ENCODE data around the gene TMEM205. TPM values are rescaled to one million over a fixed set of nuclear protein-coding genes. Genes with fewer than 3 reads are reported as not detected.
"Not testable (repeated sequence)": the region's sequence is repeated elsewhere in the genome, so short reads cannot be mapped to it uniquely, and the experiment has no call there.

Gene TMEM205
- total RNA-seq, 1 experiment from 2014 or later = 74.7 TPM

DNA sequence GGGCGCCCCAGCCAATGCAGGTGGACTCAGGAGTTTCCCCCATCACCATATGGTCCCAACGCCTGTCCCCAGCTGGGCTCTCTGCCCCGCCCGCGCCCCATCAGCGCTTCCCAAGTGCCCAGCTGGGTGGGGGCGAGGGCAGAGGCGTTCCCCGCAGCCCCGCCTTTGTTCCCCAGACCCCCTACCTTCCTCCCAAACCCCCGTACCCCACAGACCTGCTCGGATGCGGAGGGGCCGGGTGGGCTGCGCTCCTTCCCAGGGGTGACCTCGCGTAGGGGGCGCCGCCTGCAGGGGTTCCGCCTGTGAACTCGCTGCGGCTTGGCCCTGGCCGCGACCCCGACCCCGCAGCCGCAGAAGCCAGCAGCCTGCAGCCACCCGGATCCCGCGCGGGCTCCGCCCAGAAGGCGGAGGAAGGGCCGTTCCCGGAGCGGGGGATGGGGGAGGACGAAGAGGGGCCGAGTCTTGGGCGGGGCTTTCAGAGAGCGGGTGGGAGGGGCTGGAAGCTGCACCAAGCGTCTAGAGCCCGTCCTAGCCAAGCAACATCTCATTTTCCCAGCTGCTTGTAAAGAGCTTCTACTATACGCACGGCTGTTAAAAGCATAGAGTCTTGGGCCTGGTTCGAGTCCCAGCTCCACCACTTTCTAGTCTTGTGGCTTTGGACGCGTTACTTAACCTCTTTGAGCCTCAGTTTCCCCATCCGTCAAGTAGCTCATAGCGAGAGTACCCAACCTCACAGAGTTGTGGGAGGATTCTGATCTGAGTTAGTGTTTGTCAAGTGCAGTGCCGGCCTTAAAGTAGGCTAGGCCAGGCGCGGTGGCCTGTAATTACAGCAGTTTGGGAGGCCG, 6.6 kb downstream of the TMEM205 start, which contains the start of gene RAB3D:
RAB3D (minus strand) TSS at position 404 of the 845 bp plus-strand sequence. CDS start 2,258 bp downstream, outside the sequence.
- DNase-seq (ENCODE audit: low spot score) = no peak

DNA sequence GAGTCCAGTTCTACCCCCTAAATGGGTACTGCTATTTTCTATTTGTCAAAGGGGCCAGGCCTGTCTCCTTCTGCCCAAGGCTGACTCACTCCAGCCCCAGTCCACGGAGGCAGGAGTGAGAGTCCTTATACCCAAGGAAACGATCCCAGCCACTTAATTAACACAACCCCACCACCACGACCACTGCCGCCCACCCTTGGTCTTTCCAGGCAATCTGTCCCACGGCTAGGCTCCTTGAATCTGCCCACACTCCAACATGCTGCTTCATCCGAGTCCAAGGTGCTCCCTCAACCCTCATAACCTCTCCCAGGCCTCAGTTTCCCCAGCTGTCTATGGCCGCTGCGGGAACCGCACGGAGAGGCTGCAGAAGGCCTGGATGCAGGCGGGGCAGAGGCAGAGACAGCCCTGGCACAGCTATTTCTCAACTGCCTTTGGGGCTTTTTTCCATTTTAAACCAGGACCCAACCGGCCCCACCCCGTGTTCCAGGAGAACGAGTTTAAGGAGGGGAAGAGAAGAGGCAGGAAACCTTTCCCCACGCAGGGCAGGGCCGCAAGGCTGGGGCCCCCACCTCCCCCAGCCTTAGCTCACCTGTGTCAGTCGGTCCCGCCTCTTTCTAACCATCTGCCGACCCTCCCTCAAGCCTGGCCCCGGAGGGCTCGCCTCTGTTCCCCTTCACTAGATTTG, 7.4 kb downstream of the TMEM205 start:
- DNase-seq (ENCODE audit: low spot score) = no peak

DNA sequence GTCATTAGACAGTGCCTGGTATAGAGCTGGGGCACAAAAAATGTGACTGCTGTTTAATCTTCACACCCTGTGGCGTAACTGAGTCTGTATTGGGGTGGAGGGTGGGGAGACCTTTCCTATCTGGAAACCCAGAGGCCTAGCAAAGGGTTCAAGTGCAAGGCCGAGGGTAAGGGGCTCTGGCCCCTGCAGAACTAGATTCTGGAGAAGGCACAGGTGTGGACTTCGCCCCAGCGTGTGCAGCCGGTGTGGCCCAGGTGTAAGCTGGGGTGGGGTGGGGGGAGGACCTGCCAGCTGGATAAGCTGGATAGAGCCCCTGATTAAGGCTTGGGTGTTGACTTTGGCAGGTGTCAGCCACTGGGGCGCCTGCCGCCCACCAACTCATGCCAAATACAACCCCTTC, 7.9 kb downstream of the TMEM205 start:
- DNase-seq (ENCODE audit: low spot score) = no peak

- no peak for DNase-seq (ENCODE audit: low spot score)
Measured at GRCh38 chr19:11337080-11337479, 9.0 kb downstream of the TMEM205 start.

GRCh38 chr19:11335449-11336146, 10.5 kb downstream of the TMEM205 start:
- no peak for DNase-seq (ENCODE audit: low spot score)

DNA sequence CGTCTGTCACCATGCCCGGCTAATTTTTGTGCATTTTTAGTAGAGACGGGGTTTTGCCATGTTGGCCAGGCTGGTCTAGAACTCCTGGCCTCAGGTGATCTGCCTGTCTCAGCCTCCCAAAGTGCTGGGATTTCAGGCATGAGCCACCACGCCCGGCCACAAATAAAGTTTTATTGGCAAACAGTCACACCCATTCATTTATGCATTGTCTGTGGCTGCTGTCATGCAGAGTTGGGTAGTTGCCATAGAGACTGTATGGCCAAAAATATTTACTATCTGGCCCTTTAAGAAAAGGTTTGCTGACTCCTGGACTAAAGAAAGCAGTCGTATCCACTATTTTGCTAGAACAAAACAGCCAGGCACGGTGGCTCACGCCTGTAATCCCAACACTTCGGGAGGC, 12.2 kb downstream of the TMEM205 start:
- DNase-seq (ENCODE audit: low spot score) = not testable (repeated sequence)

GRCh38 chr19:11332822-11333221, 13.2 kb downstream of the TMEM205 start:
- DNase-seq (ENCODE audit: low spot score) = no peak

DNA sequence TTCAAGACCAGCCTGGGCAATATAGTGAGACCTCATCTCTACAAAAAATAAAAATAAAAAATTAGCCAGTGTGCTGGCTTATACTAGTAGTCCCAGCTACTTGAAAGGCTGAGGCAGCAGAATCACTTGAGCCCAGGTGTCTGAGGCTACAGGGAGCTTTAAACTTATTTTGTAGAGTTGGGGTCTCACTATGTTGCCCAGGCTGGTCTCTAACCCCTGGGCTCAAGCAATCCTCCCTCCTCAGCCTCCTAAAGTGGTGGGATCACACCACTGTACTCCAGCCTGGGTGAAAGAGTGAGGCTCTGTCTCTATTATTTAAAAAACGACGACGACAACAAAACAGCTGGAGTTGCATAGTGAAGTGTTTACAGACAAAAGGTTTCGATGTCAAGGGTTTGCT, 14.6 kb downstream of the TMEM205 start:
- no peak for DNase-seq (ENCODE audit: low spot score)

DNA sequence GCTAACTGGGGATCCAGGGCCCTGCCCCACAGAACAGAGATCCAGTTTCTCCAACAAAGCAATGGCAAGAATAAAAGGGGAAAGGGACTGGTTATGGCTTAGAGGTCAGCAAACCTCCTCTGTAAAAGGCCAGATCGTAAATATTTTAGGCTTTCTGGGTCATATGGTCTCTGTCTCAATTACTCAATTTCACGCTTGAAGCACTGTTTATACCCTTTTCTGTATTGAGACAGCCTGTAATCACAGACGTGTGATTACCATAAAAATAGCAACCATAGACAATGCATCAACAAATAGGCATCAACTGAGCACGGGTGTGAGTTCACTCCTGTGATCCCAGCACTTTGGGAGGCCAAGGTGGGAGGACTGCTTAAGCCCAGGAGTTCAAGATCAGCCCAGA, 15.9 kb downstream of the TMEM205 start:
- no peak for DNase-seq (ENCODE audit: low spot score)

- DNase-seq (ENCODE audit: low spot score) = no peak
Measured at GRCh38 chr19:11325544-11325943, 20.5 kb downstream of the TMEM205 start.

GRCh38 chr19:11324748-11325389, 21.2 kb downstream of the TMEM205 start:
- no peak for DNase-seq (ENCODE audit: low spot score)

GRCh38 chr19:11324079-11324661, 21.9 kb downstream of the TMEM205 start:
- peak; percentile 98 for DNase-seq (ENCODE audit: low spot score)

- DNase-seq (ENCODE audit: low spot score) = no peak
Measured at GRCh38 chr19:11323601-11324078, 22.4 kb downstream of the TMEM205 start.

GRCh38 chr19:11322269-11323024, 23.6 kb downstream of the TMEM205 start:
- DNase-seq (ENCODE audit: low spot score) = peak; percentile 26

GRCh38 chr19:11321191-11322126, 24.6 kb downstream of the TMEM205 start:
- no peak for DNase-seq (ENCODE audit: low spot score)

- not testable (repeated sequence) for DNase-seq (ENCODE audit: low spot score)
Measured at GRCh38 chr19:11320278-11320995, 25.6 kb downstream of the TMEM205 start.

GRCh38 chr19:11306337-11306736, 39.7 kb downstream of the TMEM205 start:
- no peak for DNase-seq (ENCODE audit: low spot score)

GRCh38 chr19:11304936-11305335, 41.1 kb downstream of the TMEM205 start:
- DNase-seq (ENCODE audit: low spot score) = no peak

DNA sequence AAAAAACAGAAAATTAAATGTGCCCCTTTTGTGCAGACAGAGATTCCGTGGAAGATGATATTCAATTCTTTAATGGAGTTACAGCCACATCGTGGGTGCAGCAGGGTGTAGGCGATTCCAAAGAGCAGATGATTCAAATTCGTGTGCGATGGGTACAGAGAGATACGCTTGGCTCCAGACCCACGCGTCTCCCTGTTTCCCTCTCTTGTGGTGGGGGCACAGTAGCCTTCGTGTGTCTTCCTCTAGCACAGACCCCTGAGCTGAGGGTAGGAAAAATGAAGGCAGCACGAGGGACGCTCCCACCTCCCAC, 45.3 kb downstream of the TMEM205 start:
- no peak for DNase-seq (ENCODE audit: low spot score)
